Fibroblast of lung (primary cell): ENCODE results near the gene SCN1B. TPM values are rescaled to one million over a fixed set of nuclear protein-coding genes. Genes with fewer than 3 reads are reported as not detected.

ENCODE experiments used
- DNase-seq, 2 donors: peaks; one replicate each; pipeline versions ENCODE4 v3.0.0 to v3.0.0-alpha.2; 2010; ENCODE audit warnings: low read depth in 2 of 2
- H2AFZ ChIP-seq: 2 replicates; pipeline ENCODE4 v1.5.1; 2012; ENCODE audit warnings: low read length, control low read depth, inconsistent platforms
- H3K27ac ChIP-seq: 2 replicates; pipeline ENCODE4 v1.5.1; 2011; ENCODE audit warnings: low read length, control low read depth; ENCODE audit not compliant: insufficient read depth
- H3K27me3 ChIP-seq: 2 replicates; pipeline ENCODE4 v1.5.1; 2011; ENCODE audit warnings: mild to moderate bottlenecking, low read length; ENCODE audit not compliant: control insufficient read depth, insufficient read depth
- H3K36me3 ChIP-seq: 2 replicates; pipeline ENCODE4 v1.5.1; 2011; ENCODE audit warnings: low read length; ENCODE audit not compliant: control insufficient read depth, insufficient read depth
- H3K4me1 ChIP-seq: 2 replicates; pipeline ENCODE4 v1.5.1; 2011; ENCODE audit warnings: low read length; ENCODE audit not compliant: control insufficient read depth, insufficient read depth; ENCODE audit errors: extremely low read depth
- H3K4me2 ChIP-seq: 2 replicates; pipeline ENCODE4 v1.5.1; 2011; ENCODE audit warnings: low read length, control low read depth; ENCODE audit not compliant: insufficient read depth; ENCODE audit errors: extremely low read depth
- H3K4me3 ChIP-seq, 4 experiments: fragments of 200-600 bp in 1 of 4; sonication (generic) in 1 of 4; replicated peaks in 1 of 4; 2 replicates each; pipeline ENCODE4 v1.5.1; 2011 to 2016; ENCODE audit warnings: low read length in 4 of 4, low read depth in 3 of 4, mild to moderate bottlenecking in 3 of 4, control low read depth in 2 of 4, inconsistent platforms in 1 of 4, mixed read lengths in 1 of 4; ENCODE audit not compliant: insufficient read depth in 1 of 4; ENCODE audit errors: control extremely low read depth in 1 of 4
- H3K79me2 ChIP-seq: 2 replicates; pipeline ENCODE4 v1.5.1; 2012; ENCODE audit warnings: mild to moderate bottlenecking, low read length, inconsistent platforms; ENCODE audit not compliant: control insufficient read depth, insufficient read depth
- H3K9ac ChIP-seq: 2 replicates; pipeline ENCODE4 v1.5.1; 2011; ENCODE audit warnings: mild to moderate bottlenecking, low read length, control low read depth; ENCODE audit not compliant: insufficient read depth
- H3K9me3 ChIP-seq: 2 replicates; pipeline ENCODE4 v1.5.1; 2012; ENCODE audit warnings: low read depth, low read length; ENCODE audit not compliant: control insufficient read depth, insufficient read depth
- H4K20me1 ChIP-seq: 2 replicates; pipeline ENCODE4 v1.5.1; 2011; ENCODE audit warnings: low read length; ENCODE audit not compliant: control insufficient read depth, insufficient read depth; ENCODE audit errors: extremely low read depth
- CTCF ChIP-seq, 2 donors: IDR thresholded peaks in 1 of 2; conservative IDR thresholded peaks in 1 of 2; 1 replicate in 1 of 2; 2 replicates in 1 of 2; pipeline ENCODE4 v1.5.1; 2011 to 2012; ENCODE audit warnings: low read length in 2 of 2, control low read depth in 1 of 2, inconsistent platforms in 1 of 2, low read depth in 1 of 2, mild to moderate bottlenecking in 1 of 2
- EZH2 ChIP-seq: IDR thresholded peaks from 2 replicates; pipeline ENCODE4 v1.5.1; 2012; ENCODE audit warnings: low read length, control low read depth, mild to moderate bottlenecking; ENCODE audit errors: missing control alignments
- polyA plus RNA-seq, 2 donors: library from polyadenylated mRNA; depleted of rRNA in 1 of 2; stranded (reverse) in 1 of 2; unstranded in 1 of 2; fragments of >200 nt; gene quantifications; 2 replicates each; pipeline ENCODE4 v1.2.1, GENCODE V29; 2011 to 2012; ENCODE audit warnings: missing spikeins in 1 of 2
- total RNA-seq: library from RNA; depleted of rRNA; stranded (reverse); fragments of >200 nt; gene quantifications from 2 replicates; pipeline ENCODE4 v1.2.1, GENCODE V29; 2014

SCN1B gene
- total and polyA plus RNA-seq, 2 donors (not counting 1 experiment from before 2014, with no cell fraction given): 11.0 to 14.5 TPM

- Histone ChIP-seq H3K4me3 (no peak overlapping the region), H4K20me1 (no peaks in the 10 kb centered on the region), H3K36me3 (peaks cover 24% of the 10 kb centered on the region), H3K4me1 (peaks cover 3% of the 10 kb centered on the region), H3K4me2 (no peak overlapping the region), H2AFZ (no peak overlapping the region), H3K9ac (no peak overlapping the region), H3K9me3 (no peaks in the 10 kb centered on the region), H3K79me2 (no peaks in the 10 kb centered on the region), H3K27me3 (no peaks in the 10 kb centered on the region), H3K27ac (no peak overlapping the region)
- DNase-seq: no peak
- TF ChIP-seq EZH2: no peak
Observed at GRCh38 chr19:35019144-35019543, 11.1 kb upstream of the SCN1B start.

- H3K4me1 ChIP-seq: no peaks in the 10 kb centered on the region
- H3K36me3 ChIP-seq: peaks cover 23% of the 10 kb centered on the region
- no peak overlapping the region for H3K9ac ChIP-seq
- no peak overlapping the region for H2AFZ ChIP-seq
- no peaks in the 10 kb centered on the region for H3K79me2 ChIP-seq
- H3K27ac ChIP-seq: no peak overlapping the region
- no peak overlapping the region for H3K4me3 ChIP-seq
- H3K4me2 ChIP-seq: no peak overlapping the region
- no peaks in the 10 kb centered on the region for H4K20me1 ChIP-seq
- TF ChIP-seq EZH2 (no peak), CTCF (conservative IDR thresholded peaks at IDR 0.05 in 1 of 2, IDR thresholded peaks at IDR 0.05 in 1 of 2; ENCODE audit: low read depth in 1 of 2, low read length in 2 of 2) (no peak)
- H3K27me3 ChIP-seq: no peaks in the 10 kb centered on the region
- no peaks in the 10 kb centered on the region for H3K9me3 ChIP-seq
- no peak for DNase-seq
Observed at GRCh38 chr19:35021016-35021415, 9.3 kb upstream of the SCN1B start.

GRCh38 chr19:35021596-35021995 lies 8.7 kb upstream of the SCN1B start:
- peaks cover 26% of the 10 kb centered on the region for H3K36me3 ChIP-seq
- TF ChIP-seq CTCF (conservative IDR thresholded peaks at IDR 0.05 in 1 of 2, IDR thresholded peaks at IDR 0.05 in 1 of 2; ENCODE audit: low read depth in 1 of 2, low read length in 2 of 2): no peak
- TF ChIP-seq EZH2: no peak

More at GRCh38 chr19:35021596-35021995, 8.7 kb upstream of the SCN1B start:
- Histone ChIP-seq H2AFZ (no peak overlapping the region), H3K9me3 (no peaks in the 10 kb centered on the region), H3K9ac (no peak overlapping the region), H3K4me3 (no peak overlapping the region), H4K20me1 (no peaks in the 10 kb centered on the region), H3K4me1 (no peaks in the 10 kb centered on the region), H3K27ac (no peak overlapping the region), H3K27me3 (no peaks in the 10 kb centered on the region), H3K4me2 (no peak overlapping the region), H3K79me2 (no peaks in the 10 kb centered on the region)
- DNase-seq: no peak
